HG03378 (cell line): ENCODE data around the gene LARP6.
"Not testable (repeated sequence)": the region's sequence is repeated elsewhere in the genome, so short reads cannot be mapped to it uniquely, and the experiment has no call there.

Experiments
- ATAC-seq: cut with Tn5 transposase; IDR thresholded peaks from one replicate; pipeline ENCODE4 v1.9.1; 2021; ENCODE audit warnings: mild to moderate bottlenecking, moderate library complexity; ENCODE audit not compliant: unreplicated experiment

LARP6 gene

DNA sequence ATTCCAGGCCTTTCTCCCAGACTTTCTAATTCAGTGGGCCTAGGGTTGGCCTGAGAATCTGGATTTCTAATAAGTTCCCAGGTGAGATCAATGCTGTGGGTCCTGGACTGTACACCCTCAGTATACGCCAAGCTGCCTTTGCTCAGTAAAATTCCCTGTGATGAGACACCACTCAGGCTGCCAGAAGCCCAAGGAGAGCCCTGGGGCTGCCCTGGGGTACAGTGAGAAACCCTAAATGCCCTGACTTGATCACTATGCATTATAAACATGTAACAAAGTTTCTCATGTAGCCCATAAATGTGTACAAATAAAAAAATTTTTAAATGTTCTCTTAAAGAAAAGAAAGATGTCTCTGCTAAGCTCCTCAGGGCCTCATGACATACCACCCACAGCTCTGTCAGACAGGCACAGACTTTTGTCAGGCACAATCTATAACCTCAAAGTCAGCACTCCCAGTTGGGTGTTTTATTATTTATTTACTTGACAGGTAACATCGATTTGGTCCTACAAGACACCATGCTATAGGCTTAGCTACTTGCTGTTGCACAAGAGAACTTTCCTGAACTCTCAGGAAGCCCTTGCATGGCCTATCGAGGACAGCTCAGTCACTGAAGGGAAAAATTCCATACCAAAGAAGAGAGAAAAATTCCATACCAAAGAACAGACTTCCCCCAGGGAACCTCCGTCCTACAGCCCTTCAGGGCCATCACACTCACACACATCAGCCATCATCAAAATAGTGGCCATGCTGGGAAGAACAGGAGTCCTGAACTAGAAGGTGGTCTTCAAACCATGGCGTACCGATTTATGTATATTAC is 22.7 kb downstream of the LARP6 start:
- ATAC-seq, result no peak

- ATAC-seq, result no peak
These were observed 23.3 kb downstream of the LARP6 start for GRCh38 chr15:70830615-70831014.

DNA sequence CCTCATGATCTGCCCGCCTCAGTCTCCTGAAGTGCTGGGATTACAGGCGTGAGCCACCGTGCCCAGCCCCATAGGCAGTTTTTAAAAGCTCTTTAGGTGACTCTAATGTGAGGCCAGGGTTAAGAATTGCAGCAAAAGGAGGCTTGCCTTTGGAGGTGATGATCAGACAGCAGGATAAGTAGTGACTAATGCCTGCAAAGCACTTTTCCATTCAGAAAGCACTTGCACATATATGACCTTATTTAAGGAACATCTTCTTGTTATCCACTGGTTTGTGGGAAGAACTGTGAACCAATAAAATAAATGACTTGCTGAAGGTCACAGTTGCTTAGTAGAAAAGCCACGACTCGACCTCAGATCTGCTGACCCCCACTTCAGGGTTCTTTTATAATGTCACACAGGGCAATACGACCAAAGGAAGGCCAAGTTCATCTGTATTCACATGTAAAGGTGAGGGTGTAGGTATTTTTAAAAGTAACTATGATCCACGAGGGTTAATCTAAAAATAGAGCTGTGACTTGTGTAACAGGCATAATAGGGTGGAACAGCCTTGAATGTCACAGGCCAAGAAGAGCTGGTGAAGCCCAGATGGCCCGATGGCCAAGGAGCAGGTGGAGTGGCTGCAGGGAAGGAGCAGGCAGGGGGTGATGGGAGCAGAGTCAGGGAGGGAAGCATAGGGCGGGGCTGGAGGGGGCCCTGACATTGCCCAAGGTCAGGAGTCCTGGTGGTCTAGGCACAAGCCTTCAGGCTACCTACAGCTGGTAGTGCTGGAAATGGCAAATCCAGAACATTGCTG is 24.4 kb downstream of the LARP6 start:
- no peak for ATAC-seq

DNA sequence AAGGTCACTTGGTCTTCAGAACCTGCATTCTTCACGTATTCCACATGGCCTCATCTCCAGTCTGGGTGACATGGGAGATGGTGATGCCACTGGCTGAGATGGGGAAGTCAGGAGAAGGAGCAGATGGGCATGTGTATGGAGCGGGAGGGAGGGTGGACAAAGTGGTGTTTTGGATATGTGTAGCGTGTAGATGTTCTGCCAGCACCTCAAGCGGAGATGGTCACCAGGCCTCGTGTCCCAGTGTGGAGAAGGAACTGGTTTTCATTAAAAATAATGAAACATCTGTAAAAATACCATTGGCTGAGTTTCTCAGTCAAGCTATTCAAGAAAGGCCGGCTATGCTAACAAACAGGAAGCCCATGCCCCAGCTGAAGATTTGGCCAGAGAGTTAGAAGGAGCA is 26.2 kb downstream of the LARP6 start:
- no peak for ATAC-seq

GRCh38 chr15:70826634-70827033 is 27.3 kb downstream of the LARP6 start:
- ATAC-seq, result no peak

DNA sequence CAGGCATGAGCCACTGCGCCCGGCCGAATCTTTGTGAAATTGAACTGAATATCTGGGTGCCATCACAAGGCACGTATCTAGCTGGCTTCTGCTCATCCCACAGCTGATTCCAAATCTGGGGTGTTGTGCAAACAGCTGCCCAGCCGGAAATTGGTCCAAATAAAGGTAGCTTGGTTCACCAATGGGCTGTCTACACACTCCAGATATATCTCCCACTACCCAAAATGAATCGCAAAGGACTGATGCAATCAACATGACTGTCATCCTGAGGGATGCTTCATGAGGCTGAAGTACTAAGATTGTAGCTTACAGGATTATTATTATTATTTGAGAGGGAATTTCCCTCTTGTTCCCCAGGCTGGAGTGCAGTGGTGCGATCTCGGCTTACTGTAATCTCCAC is 28.1 kb downstream of the LARP6 start:
- no peak for ATAC-seq

DNA sequence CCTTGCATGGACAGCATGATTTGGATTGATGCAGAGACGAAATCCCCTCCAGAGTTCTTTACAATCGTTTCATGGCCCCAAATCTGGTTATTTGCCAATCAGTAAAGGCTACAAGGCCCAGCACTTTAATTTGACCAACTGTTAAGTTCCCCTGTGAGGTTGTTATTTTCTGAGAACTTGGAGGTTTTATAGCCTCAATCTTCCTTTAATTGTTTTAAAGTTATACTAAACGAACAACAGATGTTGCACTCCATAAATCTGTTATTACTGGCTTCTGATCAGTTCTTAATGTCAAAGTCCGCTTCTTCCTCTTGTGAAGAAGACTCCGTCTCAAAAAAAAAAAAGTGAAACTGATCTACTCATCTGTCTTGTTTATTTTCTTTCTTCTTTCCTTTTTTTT is 30.8 kb downstream of the LARP6 start:
- no peak for ATAC-seq

- no peak for ATAC-seq
These were observed 33.7 kb downstream of the LARP6 start for GRCh38 chr15:70820214-70820613.

DNA sequence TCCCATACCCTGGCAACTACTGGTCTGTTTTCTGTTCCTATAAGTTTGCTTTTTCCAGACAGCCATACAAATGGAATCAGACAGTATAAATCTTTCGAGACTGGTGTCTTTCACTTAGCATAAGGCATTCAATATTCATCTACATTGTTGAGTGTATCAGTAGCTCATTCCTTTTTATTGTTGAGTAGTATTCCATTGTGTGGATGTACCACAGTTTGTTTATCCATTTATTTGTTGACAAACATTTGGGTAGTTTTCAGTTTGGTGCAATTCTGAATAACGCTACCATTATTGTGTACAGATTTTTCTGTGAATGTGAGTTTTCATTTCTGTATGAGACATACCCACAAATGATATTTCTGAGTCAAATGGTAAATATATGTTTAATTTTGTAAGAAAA is 35.4 kb downstream of the LARP6 start:
- no peak for ATAC-seq

DNA sequence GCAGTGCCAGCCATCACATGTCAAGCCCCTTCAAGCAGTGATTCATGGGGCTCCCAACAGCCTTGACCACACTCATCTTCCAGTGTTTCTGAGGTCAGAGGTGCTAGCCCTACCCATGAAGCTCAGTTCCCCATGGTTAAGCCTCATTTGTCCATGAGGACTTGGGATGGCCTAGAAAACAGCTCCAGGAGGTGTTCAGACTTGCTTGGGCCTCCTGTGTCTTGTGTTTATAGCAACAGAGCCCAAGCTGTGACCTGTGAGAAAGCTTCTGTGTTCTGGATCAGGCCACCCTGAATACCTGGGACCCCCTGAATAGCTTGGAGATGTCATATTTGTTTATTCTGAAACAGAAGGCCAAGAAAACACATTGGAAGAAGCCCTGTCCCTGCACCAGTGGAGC is 36.7 kb downstream of the LARP6 start:
- ATAC-seq, result no peak

DNA sequence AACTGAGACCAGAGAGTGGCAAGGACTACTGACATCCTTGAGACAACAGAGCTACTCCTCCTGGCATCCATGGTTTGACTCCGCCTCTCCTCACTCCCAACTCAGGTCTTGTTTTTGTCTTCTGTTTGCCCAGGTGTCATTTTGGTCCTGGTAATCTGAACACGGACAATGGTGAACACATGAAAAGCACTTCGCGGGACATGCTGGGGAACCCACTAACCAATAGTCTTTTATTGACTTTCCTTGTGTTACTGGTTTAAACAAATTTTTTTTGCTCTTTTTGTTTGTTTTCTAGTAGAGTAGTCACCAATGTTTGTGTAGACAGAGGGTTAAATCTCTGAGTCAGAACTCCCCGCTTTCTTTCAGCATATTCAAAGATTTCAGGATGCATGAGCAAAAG is 38.4 kb downstream of the LARP6 start:
- ATAC-seq, result no peak

DNA sequence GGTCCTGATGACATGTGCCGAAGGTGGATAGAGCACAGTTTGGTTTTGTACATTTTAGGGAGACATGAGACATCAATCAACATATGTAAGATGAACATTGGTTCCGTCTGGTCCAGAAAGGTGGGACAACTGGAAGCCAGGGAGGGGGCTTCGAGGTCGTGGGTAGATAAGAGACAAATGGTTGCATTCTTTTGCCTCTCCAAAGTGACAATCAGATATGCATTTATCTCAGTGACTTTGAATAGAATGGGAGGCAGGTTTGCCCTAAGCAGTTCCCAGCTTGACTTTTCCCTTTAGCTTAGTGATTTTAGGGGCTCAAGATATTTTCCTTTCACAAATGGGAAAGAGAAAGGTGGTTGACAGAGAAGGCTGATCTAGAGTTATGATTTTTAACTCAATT is 38.9 kb downstream of the LARP6 start:
- ATAC-seq, result not testable (repeated sequence)

DNA sequence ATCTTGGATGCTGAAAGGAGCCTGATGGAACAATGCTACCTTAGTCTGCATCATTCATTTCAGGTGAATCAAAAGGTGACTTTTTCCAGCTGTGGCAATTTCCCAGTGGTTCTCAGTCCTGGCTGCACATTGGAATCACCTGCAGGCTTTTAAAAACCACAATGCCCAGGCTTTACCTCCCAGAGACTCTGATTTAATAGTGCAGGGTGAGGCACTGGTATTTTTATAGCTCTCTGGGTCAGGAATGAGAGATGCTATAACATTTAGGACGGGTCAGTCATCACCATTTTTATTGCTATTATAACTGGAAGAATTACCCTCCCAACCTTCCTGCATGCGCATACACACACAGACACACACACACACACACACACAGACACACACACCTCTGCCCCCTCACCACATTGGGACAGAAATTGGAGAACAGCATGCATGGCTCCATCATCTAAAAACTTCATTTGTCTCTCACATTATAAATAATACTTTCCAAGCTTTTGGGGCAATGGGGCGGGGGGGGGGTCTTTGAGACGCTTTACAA is 41.1 kb downstream of the LARP6 start:
- ATAC-seq, result no peak

DNA sequence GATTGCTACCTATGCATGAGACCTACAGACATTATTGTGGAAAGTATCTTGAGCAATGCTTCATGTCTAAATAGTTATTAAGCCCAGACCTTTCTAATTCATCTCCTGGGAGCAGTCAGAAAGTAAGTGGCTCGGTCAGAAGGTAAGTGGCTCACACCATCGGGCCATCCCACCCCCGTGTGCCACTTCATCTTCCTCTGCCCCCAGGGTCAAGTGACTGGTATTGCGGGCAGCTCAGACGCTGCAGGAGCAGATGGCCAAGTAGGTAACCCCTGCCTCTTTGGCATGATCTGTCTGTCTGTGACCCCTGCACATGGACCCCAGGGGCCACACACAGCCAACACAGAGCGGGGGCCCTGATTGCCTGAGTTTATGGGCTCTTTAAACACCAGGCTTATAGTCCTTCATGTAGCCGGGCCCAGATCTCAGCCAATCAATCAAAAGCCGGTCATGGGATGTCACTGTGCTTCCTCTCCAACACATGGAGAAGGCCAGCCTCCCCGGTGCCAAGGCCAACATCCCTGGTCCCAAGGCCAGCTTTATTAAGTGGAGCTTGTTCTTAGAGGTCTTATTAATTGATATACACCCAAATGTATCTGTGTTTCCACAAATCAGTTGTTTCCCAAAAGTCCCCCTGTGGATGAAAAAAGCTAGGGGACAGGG is 42.9 kb downstream of the LARP6 start:
- ATAC-seq, result no peak

- no peak for ATAC-seq
These were observed 46.8 kb downstream of the LARP6 start for GRCh38 chr15:70806992-70807712.

GRCh38 chr15:70804388-70804787 is 49.6 kb downstream of the LARP6 start:
- ATAC-seq, result not testable (repeated sequence)

- ATAC-seq, result no peak
These were observed 51.3 kb downstream of the LARP6 start for GRCh38 chr15:70802629-70803028.

DNA sequence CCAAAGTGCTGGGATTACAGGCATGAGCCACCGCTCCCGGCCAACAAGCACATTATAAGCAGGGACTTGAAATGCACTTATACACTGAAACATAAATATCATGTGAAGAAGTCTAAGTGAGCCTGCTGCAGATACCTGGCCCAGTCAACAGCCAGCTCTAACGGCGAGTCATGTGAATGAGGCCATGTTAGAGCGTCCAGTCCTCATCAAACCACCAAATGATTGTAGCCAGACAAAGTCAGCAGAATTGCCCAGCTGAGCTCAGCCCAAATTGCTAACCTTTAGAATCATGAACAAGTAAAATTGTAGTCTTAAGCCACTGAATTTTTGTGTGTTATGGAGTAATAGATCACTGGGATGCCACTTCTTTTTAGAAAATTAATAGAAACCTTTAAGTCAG is 52.8 kb downstream of the LARP6 start:
- ATAC-seq, result no peak

GRCh38 chr15:70799667-70800450 is 54.1 kb downstream of the LARP6 start:
- no peak for ATAC-seq

GRCh38 chr15:70797464-70797863 is 56.5 kb downstream of the LARP6 start:
- no peak for ATAC-seq
